HL-60 (cell line): ENCODE measurements around the gene SCAP.

ENCODE experiments used
- CTCF ChIP-seq: IDR thresholded peaks from one replicate; pipeline ENCODE4 v1.5.1; 2011; ENCODE audit warnings: low read length, control low read depth, inconsistent platforms; ENCODE audit not compliant: insufficient read depth
- GABPA ChIP-seq: IDR thresholded peaks from 2 replicates; pipeline ENCODE4 v1.6.1; 2012; ENCODE audit warnings: low read depth
- POLR2AphosphoS5 ChIP-seq: IDR thresholded peaks from 2 replicates; pipeline ENCODE4 v1.6.1; 2012; ENCODE audit warnings: low read depth
- REST ChIP-seq: IDR thresholded peaks from 2 replicates; pipeline ENCODE4 v1.6.1; 2012; ENCODE audit warnings: low read depth; ENCODE audit not compliant: insufficient replicate concordance

- TF ChIP-seq CTCF (no peak), GABPA (no peak), REST (no peak), POLR2AphosphoS5 (no peak)
Measured at GRCh38 chr3:47367631-47368030, 108.1 kb downstream of the SCAP start.
